ENCODE measurements around the gene PVR. TPM values are rescaled to one million over a fixed set of nuclear protein-coding genes. Genes with fewer than 3 reads are reported as not detected.

PVR gene
- total and polyA plus RNA-seq, 9 of the 15 experiments (the other 6 are each of a cell fraction or from before 2014, with no cell fraction given), result 0.89 to 14.5 (median 9.8) TPM

- TF ChIP-seq ZBTB40 (IDR thresholded peaks at IDR 0.05), result no peak
- no peak for TF ChIP-seq ZBTB40 (CRISPR knock-in tag; IDR thresholded peaks at IDR 0.05)
- peak; percentile 42; the same call in 1 of the 2 replicates for TF ChIP-seq RAD51 (IDR thresholded peaks at IDR 0.05; ENCODE audit: borderline replicate concordance, low read depth)
- no peak for TF ChIP-seq ZNF561 (CRISPR knock-in tag; conservative IDR thresholded peaks at IDR 0.05)
- no peak for TF ChIP-seq MLX (CRISPR knock-in tag; conservative IDR thresholded peaks at IDR 0.05)
- TF ChIP-seq L3MBTL2 (IDR thresholded peaks at IDR 0.05), result 0 out of 2 replicates have a peak, but pooled peaks have one; percentile 12
- TF ChIP-seq RNF2 (IDR thresholded peaks at IDR 0.05), result no peak
- TF ChIP-seq USF1 (CRISPR knock-in tag; IDR thresholded peaks at IDR 0.05), result peak; percentile 72
- TF ChIP-seq MAZ (CRISPR knock-in tag; conservative IDR thresholded peaks at IDR 0.05 in 1 of 2, IDR thresholded peaks at IDR 0.05 in 1 of 2), result peak in 1 of 2 experiments; percentile 63; a peak in 2 of 4 replicates
- no peak for TF ChIP-seq HLTF (IDR thresholded peaks at IDR 0.05)
- peak; percentile 63; the same call in 1 of the 2 replicates for TF ChIP-seq ZBTB33 (CRISPR knock-in tag; IDR thresholded peaks at IDR 0.05)
- no peak for TF ChIP-seq KHSRP (IDR thresholded peaks at IDR 0.05)
These were observed 10.5 kb downstream of the PVR start (continued) for GRCh38 chr19:44653977-44654774.
